NCI-H2107 treated with DMSO at 0.1 percent for 48 hours (cell line): Measurements from ENCODE around the gene ZNF784.

Experiments used
- DNase-seq: peaks from one replicate; lab custom pipeline; 2025; ENCODE audit not compliant: unreplicated experiment; lab: John Stamatoyannopoulos, UW

ZNF784 gene

DNA sequence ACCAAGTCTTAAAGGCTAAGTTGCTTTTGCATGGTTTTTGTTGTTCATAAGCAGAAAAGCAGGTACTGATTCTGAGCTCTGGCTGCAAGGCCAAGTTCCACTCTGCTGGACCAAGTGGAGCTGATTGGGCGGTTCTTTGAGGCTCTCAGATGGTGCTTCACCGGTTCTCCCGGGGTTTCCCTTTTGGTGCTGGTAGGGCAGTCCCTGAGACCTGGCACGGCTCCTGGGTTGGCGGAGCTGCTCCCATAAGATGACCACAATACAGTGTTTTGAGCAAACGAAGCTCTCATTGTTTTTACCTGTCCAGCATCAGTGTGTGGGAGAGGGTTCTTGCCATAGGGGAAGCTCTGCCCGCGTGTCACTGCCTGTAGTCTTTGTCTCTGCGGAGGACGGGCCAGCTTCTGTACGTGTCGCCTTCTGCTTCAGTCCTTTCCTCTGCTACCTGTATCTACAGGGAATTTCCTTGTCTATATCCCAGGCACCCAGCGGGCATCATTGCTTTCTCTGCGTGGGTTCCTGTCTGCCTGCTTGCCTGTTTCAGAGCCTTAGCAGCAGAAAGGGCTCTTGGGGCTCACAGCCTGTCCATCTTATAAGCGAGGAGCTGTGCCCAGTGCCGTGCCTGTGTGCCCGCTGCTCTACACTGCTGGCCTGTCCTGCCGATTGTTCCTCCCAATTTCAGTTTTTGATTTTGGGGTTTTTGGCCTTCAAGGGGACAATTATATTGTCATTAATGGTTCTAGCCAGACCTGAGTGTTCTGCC lies 32.8 kb upstream of the ZNF784 start:
- DNase-seq, result peak; percentile 53

DNA sequence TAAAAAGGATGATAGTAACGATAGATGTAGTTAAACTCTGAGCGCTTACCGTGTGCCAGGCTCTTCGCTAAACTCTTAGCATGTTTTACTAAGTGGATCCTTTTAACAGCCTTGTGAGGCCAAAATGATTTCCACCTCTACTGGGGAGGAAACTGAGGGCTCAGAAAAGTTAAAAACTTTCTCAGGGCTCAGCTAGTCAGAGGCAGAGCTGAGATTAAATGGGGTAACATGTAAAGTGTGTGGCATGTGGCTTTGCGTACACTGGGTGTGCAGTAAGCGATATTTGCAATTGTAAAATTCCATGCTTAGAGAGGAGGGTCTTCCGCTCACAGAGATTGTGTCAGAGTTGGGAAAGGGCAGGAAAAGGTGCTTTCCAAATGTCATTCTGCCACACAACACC lies 32.2 kb upstream of the ZNF784 start:
- DNase-seq, result no peak

DNA sequence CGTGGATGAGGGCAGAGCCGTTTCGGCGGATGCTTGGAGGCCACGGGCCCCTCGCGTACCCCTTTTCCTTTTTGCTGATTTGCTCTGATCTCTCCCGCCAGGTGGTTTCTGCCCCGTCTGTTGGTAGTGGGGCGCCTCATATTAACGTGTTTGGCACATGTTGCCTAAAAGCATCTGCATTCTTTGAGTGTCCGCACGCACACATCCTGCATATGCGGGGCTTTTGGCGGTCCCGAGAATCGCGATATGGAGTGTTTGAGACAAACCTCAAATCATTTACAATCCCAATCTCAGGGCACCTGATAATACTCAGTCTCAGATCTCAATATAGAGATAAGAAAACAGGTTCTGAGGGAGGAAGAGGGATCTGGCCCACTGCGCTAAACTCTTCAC lies 31.3 kb upstream of the ZNF784 start:
- DNase-seq, result no peak

DNA sequence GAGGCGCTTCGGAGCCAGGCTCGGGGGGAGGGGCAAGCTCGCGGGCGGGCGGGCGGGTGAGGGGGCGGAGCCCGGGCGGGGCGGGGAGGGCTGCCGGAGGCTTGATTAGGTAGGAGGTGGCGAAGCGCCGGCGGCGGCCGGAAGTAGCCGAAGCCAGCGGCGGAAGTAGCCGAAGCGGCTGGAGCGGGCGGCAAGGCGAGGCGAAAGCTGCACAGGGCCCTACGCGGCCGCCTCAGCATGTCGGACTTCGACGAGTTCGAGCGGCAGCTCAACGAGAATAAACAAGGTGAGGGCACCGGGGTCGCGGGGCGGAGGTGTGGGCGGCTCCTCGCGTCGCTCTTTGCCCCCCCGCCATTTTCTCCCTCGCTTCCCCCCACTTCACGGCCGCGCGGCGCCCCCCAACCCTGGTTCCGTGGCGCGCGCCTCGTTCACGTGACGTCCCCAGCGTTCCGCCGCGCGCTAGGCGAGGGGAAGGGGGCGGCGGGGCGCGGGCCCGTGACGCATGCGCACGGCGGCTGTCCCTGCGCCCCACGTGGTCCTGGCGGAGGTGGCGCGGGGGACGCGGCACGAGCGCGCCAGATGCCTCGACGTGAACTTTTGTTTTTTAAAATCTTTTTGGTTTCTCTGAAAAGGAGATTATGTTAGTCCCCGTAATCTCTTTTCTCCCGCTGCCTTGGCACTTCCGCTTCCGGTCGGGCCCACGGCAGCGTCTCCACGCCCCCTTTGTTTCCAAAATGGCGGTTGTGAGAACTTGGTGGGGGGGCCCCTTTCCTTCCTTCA lies 30.7 kb upstream of the ZNF784 start, which contains the start of gene U2AF2:
TSS of gene U2AF2 (plus strand) at position 168 of the 780 bp plus-strand sequence. CDS start at position 238, 70 bp downstream.
- DNase-seq, result peak; percentile 52

DNA sequence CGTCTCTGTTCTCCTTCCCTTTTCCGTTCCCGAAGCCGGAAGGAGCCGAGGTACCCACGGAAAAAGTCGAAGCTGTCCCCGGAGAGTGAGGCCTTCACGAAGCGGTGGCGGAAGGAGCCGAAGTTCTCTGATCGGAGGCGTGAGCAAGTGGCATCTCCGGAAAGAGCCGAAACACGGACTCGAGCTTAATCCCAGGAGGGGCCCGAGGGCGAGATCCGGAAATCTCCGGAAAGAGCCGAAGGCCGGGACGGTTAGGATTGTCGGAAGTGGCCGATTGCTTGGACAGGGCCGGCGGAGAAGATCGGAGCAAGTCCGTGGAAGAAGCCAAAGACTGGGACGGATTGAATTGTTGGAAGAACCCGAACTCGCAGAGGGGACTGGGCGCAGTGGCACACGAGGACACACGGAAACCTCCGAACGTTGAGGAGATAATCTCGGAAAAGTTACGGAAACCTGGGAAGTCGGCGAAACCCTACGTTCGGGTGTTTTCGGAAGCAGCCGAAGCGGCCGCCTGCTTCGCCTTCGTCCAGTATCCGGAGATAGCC lies 30.0 kb upstream of the ZNF784 start:
- peak; percentile 94 for DNase-seq

DNA sequence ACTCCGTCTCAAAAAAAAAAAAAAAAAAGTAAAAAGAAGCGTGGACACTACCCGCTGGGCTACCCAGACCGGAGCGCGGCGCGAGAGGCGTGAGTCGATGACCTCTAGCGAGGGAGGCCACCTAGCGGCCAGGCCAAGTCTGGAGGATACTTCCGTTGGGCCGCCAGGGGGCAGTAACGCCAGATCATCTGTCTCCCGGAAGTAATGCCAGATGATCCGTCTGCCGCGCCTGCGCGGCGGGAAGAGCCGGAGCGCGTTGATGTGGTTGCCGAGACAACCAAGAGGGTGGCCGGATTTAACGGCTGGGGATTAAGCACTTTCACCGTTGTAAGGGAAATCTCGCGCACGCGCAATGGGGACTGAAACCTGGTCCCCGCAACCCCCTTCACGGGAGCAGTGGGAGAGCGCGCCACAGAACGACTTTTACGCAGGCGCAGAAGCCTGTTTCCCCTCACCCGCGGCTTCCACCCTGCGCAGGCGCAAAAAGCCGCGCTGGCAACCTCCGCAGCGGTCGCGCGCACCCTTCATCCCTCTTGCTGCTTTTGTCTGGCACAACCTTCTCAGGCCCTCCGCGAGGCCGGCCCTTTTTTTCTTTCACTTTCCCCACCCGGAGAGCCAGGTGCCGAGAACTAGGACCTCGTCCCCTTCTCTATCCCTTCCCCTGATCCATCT lies 29.4 kb upstream of the ZNF784 start:
- peak; percentile 95 for DNase-seq

DNA sequence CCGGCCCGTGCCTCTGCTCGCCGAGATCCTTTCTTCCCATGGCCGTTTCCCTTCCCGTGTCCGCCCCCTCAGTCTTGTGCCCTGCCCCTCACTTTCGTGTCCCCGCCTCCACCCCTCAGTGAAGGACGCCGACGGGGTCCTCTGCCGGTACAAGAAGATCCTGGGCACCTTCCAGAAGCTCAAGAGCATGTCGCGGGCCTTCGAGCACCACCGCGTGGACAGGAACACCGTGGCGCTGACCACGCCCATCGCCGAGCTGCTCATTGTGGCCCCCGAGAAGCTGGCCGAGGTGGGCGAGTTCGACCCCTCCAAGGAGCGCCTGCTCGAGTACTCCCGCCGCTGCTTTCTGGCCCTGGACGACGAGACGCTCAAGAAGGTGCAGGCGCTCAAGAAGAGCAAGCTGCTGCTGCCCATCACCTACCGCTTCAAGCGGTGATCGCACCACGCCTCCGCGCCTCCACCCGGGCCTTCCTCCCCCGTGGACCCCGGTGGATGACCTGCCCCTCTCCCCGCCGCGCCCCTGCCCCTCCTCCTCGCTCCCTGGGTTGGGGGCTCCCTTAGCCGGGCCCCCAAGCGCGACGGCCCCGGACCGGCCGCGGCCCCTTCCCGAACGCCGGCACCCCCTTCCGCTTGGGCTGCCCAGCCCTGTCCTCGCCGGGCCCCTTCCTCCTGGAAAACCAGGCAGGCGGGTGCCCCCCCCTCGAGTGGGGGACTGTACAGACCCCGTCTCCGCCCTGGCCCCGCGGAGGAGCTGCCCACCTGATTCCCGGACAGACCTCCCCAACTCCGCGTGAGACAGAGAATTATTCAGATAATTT lies 28.2 kb upstream of the ZNF784 start:
- DNase-seq, result no peak

DNA sequence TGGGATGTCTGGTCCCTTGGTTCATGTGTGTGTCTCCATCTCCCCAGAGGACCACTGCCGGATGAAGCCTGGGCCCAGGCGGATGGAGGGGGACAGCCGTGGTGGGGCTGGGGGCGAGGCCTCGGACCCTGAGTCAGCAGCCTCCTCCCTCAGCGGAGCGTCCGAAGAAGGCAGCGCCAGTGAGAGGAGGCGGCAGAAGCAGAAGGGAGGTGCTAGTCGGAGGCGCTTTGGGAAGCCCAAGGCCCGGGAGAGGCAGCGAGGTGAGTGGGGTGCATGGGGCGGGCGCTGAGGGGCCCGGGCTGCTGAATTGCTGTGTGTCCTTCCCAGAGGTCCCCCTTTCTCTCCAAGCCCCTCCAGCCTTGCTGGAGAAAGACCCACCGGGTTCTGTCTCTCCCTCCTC lies 26.9 kb upstream of the ZNF784 start:
- DNase-seq, result no peak

DNA sequence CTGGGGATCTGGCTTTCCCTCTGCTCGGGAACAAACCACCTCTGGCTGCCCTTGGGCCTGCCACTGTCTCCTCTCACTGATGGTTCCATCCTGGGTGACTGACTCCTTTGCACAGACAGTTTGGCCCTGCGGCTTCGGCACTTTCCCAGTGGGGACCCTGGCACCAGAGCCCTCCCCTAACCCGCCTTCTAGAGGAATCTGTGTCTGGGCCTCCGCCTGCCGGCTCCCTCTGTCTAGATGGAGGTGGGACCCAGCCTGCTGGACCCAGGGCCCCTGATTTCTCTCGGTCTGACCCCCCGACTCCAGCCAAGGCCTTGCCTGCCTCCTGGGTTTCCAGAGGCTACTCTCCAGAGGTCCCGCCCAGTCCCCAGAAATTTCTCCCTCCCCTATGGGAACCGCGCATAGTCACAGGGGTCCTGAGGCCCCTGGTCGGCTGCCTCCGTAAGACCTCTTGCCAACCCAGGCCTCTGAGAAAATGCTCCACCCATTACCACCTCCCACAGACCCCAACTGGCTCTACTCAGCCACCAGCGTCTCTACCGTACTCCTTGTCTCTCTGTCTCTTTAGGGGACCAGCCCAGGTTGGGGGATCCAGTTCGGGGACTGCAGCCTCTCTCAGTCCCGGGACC lies 26.4 kb upstream of the ZNF784 start:
- no peak for DNase-seq

DNA sequence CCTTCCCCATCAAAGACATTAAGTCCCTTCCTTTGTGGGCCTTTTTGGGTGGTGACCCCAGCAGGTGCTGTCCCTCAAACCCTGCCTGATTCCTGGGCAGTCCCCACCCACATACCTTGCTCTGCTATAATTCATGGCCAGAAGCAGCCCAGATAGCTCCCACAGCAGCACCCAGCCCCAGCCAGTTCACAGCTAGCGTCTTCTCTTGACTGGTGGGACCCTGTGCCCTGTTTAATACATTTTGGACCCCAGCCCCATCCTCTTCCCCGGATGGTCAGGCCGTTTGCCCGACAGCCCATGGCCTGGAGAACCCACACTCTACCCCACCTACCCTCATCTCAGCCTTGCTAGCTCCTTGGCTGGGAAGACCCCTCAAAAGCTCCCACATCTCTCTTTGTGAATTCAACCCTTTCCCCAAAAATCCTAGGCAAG lies 25.8 kb upstream of the ZNF784 start:
- no peak for DNase-seq

DNA sequence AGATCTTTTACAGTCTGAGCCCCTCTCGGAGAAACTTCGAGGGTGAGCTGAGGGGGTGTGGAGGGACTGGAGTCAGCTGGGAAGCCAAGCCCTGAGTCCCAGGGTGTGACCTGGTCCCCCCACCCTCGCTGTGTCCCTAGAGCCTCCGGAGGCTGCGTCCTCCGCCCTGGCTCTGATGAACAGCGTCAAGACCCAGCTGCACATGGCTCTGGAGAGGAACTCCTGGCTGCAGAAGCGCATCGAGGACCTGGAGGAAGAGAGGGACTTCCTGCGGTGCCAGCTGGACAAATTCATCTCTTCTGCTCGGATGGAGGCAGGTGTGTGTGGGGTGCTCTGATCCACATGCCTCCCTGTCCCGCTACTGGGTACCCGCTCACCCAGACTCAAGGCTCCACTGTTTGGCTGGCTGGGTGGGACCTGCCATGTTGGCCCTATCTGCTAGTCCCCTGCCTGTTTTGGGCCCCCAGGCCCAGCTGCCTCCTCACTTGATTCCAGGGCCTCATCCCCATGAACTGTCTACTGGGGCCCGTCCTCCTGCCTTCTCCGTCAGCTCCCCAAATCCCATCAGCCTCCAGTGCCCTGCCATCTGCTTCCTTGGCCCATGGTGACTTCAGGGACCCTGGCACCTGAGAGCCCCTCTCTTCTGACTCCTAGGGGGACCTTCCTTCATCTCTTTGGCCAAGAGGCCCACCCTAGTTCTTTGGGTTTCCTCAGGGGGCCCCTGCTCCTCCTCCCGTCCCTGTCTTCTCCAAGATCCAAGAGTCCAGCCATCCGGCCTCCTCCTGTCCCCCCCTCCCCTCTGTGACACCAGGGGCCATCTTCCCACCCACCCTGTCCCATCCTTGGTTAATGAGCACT lies 25.1 kb upstream of the ZNF784 start:
- no peak for DNase-seq

DNA sequence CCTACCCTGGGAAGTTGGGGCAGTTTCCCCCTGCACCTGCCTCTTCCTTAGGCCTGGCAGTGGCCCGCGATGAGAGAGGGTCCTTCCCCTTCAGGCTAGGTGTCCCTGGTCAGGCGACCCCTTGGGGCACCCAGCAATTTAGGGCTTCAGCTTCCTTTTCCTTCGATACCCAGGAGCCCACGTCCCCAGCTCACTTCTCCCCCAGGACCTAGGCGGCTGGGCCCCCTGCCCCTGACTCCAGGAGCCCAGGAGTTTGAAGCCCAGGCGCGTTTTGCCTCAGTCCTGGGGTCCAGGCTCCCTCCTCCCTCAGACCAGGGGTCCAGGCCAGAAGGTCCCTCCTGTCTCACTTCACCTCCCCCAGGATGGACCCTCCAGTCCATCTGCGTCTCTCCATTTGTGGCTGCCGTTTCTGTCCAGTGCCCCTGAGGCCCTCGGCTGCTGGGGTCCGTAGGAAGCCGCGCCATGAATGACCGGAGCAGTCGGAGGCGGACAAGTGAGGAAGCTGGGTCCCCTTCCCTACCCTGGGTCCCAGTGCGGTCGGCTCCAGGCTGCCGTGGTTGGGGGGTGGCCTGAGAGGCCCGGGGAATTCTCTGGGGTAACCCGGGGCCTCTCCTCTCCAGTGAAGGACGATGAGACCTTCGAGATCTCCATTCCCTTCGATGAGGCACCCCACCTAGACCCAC lies 24.4 kb upstream of the ZNF784 start:
- DNase-seq, result no peak

DNA sequence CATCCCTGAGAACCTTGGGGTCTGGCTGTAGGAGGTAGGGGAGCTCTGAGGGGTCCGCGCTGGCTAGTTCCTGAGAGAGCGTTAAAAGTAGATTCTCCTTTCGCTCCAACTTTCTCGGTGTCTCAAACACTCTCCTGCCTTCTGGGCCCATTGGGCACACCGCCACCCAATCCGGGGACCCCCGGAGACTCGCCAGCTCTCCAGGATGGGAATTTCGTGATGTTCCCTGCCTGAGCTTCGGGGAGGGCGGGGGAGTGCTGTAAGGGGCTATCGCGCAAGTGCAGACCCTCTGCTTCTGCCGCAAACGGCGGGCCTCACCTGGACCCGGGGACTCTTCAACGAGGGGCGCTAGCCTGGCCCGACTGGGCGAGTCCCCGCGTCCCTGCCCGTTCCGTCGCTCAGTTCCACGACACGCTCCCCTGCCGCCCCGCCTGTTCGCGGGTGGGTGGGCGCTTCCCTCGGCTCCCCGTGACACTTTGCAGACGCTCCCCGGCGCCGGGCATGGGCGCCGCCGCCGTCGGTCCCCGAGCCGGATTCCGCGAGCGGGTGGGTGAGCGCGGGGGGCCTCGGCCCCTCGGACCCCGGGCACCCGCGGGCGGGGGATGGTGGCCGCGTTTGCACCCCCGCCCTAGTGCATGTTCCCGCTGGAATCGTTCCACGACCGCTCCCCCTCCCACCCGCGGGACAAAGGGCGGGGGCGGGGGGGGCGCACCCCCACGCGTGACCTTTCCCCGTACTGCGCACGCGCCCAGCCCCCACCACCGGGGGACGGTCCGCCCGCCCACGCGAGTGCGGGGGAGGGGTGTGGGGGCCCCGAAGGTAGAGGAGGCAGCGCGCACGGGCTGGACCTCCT lies 23.6 kb upstream of the ZNF784 start, which contains the start of gene CCDC106:
TSS of gene CCDC106 (plus strand) at position 481 of the 853 bp plus-strand sequence. CDS start 835 bp downstream, outside the sequence.
- DNase-seq, result peak; percentile 39

DNA sequence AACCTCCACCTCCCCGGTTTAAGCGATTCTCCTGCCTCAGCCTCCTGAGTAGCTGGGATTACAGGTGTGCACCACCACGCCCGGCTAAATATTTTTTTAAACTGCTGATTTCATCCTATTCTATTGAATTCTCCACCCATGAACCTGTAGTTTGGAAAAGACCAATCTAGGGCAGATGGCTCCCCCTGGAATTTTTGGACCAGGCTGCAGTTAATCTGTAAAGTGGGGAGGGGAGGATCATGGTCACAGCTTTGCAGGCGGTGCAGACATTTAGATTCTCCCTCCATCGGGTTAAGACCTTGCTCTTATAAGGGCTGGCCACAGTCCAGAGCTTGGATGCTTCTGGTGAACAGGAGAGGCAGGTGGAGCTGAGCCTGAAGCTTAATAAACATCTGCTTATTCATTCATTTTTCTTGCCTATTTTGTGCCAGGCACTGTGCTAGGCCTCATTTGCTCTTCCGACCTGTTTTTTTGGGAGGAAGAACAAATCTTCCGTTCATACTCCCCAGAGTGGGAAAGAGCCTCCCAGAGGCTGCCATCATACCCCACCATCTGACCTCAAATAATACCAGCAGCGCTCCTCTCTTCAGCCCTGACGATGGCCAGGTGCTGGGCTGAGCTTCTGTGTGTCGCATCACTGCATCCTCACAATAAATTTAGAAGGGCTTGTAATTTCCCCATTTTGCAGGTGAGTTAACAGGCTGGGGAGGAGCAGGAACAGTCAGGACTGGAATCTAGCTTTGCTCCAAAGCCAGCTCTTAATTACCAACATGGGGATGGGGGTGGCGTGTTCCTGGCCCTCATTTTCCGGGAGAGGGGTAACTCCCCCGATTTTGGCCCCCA lies 22.7 kb upstream of the ZNF784 start:
- DNase-seq, result peak; percentile 39

DNA sequence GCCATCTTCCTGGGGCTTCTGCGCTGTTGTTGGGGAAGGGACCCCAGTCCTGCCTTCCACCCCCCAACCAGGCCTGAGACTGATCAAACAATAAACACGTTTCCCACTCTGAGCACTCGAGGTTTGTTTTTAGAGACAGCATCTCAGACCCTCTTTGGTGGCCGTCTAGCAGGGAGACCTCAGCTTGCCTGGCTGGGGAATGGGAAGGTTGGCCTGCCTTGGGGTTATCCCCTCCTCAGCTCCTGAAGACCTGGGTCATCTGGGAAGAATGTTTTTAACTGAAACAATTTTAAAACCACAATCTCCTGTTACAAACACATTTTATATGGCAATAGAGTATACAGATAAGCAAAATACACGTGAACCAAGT lies 21.1 kb upstream of the ZNF784 start:
- DNase-seq, result no peak

DNA sequence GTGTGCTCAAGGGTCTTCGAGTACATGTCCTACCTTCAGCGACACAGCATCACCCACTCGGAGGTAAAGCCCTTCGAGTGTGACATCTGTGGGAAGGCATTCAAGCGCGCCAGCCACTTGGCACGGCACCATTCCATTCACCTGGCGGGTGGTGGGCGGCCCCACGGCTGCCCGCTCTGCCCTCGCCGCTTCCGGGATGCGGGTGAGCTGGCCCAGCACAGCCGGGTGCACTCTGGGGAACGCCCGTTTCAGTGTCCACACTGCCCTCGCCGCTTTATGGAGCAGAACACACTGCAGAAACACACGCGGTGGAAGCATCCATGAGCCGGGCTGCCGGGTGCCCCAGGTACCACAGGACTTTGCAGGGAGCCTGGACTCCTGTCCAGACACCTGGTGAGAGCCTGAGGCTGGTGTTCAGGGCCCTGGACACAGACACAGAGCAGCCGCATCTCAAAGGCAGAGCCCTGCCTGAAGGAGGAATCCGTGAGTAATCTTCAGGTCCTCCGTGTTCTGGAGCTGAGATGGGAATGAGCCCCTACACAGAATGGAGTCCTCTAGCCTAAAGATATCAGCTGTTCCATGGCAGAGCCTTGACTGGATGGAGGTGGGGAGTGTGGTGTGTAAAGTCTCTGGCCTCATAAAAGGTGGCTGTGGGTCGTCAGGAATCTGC lies 20.6 kb upstream of the ZNF784 start:
- no peak for DNase-seq
